ENCODE data around the gene HLCS.

The HLCS gene

GRCh38 chr21:36893581-36893980 lies 72.9 kb downstream of the HLCS start:
- Histone ChIP-seq H3K36me3 (ENCODE audit: insufficient read depth) (no peaks in the 10 kb centered on the region), H3K9ac (no peak overlapping the region), H3K4me2 (no peak overlapping the region), H3K4me3 (IDR thresholded peaks at IDR 0.05; ENCODE audit: insufficient read depth, low read depth, low read length) (no peak overlapping the region), H3K4me1 (ENCODE audit: low read depth, poor library complexity, severe bottlenecking) (no peaks in the 10 kb centered on the region), H3K79me2 (ENCODE audit: insufficient read depth, low read depth) (no peaks in the 10 kb centered on the region), H3K27ac (no peak overlapping the region), H3K27me3 (ENCODE audit: insufficient read depth, low read depth) (no peaks in the 10 kb centered on the region), H2AFZ (ENCODE audit: low read depth) (no peak overlapping the region), H4K20me1 (ENCODE audit: insufficient read depth) (no peaks in the 10 kb centered on the region)
- no peak for TF ChIP-seq CTCF (conservative IDR thresholded peaks at IDR 0.05; ENCODE audit: low read depth, low read length)

- H3K9ac ChIP-seq = no peak overlapping the region
- no peak overlapping the region for H2AFZ ChIP-seq (ENCODE audit: low read depth)
- no peaks in the 10 kb centered on the region for H3K27me3 ChIP-seq (ENCODE audit: insufficient read depth, low read depth)
- no peaks in the 10 kb centered on the region for H4K20me1 ChIP-seq (ENCODE audit: insufficient read depth)
- no peak for TF ChIP-seq CTCF (conservative IDR thresholded peaks at IDR 0.05; ENCODE audit: low read depth, low read length)
- no peak overlapping the region for H3K4me2 ChIP-seq
- H3K4me3 ChIP-seq (IDR thresholded peaks at IDR 0.05; ENCODE audit: insufficient read depth, low read depth, low read length) = no peak overlapping the region
- no peaks in the 10 kb centered on the region for H3K4me1 ChIP-seq (ENCODE audit: low read depth, poor library complexity, severe bottlenecking)
- H3K36me3 ChIP-seq (ENCODE audit: insufficient read depth) = no peaks in the 10 kb centered on the region
- H3K27ac ChIP-seq = no peak overlapping the region
- no peaks in the 10 kb centered on the region for H3K79me2 ChIP-seq (ENCODE audit: insufficient read depth, low read depth)
These were observed 74.3 kb downstream of the HLCS start for GRCh38 chr21:36892201-36892600.

GRCh38 chr21:36891692-36892091 lies 74.8 kb downstream of the HLCS start:
- TF ChIP-seq CTCF (conservative IDR thresholded peaks at IDR 0.05; ENCODE audit: low read depth, low read length) = no peak
- Histone ChIP-seq H3K4me2 (no peak overlapping the region), H3K36me3 (ENCODE audit: insufficient read depth) (no peaks in the 10 kb centered on the region), H3K27ac (no peak overlapping the region), H3K27me3 (ENCODE audit: insufficient read depth, low read depth) (no peaks in the 10 kb centered on the region), H3K9ac (no peak overlapping the region), H4K20me1 (ENCODE audit: insufficient read depth) (no peaks in the 10 kb centered on the region), H3K79me2 (ENCODE audit: insufficient read depth, low read depth) (no peaks in the 10 kb centered on the region), H3K4me1 (ENCODE audit: low read depth, poor library complexity, severe bottlenecking) (no peaks in the 10 kb centered on the region), H3K4me3 (IDR thresholded peaks at IDR 0.05; ENCODE audit: insufficient read depth, low read depth, low read length) (no peak overlapping the region), H2AFZ (ENCODE audit: low read depth) (no peak overlapping the region)

- Histone ChIP-seq H3K9ac (no peak overlapping the region), H4K20me1 (ENCODE audit: insufficient read depth) (no peaks in the 10 kb centered on the region), H3K27me3 (ENCODE audit: insufficient read depth, low read depth) (no peaks in the 10 kb centered on the region), H3K4me2 (no peak overlapping the region), H2AFZ (ENCODE audit: low read depth) (no peak overlapping the region), H3K36me3 (ENCODE audit: insufficient read depth) (no peaks in the 10 kb centered on the region), H3K79me2 (ENCODE audit: insufficient read depth, low read depth) (no peaks in the 10 kb centered on the region), H3K4me1 (ENCODE audit: low read depth, poor library complexity, severe bottlenecking) (no peaks in the 10 kb centered on the region), H3K27ac (no peak overlapping the region), H3K4me3 (IDR thresholded peaks at IDR 0.05; ENCODE audit: insufficient read depth, low read depth, low read length) (no peak overlapping the region)
- no peak for TF ChIP-seq CTCF (conservative IDR thresholded peaks at IDR 0.05; ENCODE audit: low read depth, low read length)
These were observed 75.3 kb downstream of the HLCS start for GRCh38 chr21:36891121-36891520.

GRCh38 chr21:36890086-36890485 lies 76.4 kb downstream of the HLCS start:
- TF ChIP-seq CTCF (conservative IDR thresholded peaks at IDR 0.05; ENCODE audit: low read depth, low read length) = no peak
- no peak overlapping the region for H3K9ac ChIP-seq
- H3K4me2 ChIP-seq = no peak overlapping the region
- no peak overlapping the region for H3K4me3 ChIP-seq (IDR thresholded peaks at IDR 0.05; ENCODE audit: insufficient read depth, low read depth, low read length)
- no peaks in the 10 kb centered on the region for H3K36me3 ChIP-seq (ENCODE audit: insufficient read depth)
- no peaks in the 10 kb centered on the region for H3K4me1 ChIP-seq (ENCODE audit: low read depth, poor library complexity, severe bottlenecking)
- H2AFZ ChIP-seq (ENCODE audit: low read depth) = no peak overlapping the region
- no peaks in the 10 kb centered on the region for H4K20me1 ChIP-seq (ENCODE audit: insufficient read depth)
- no peak overlapping the region for H3K27ac ChIP-seq
- H3K79me2 ChIP-seq (ENCODE audit: insufficient read depth, low read depth) = no peaks in the 10 kb centered on the region
- no peaks in the 10 kb centered on the region for H3K27me3 ChIP-seq (ENCODE audit: insufficient read depth, low read depth)
